GM12878 (cell line): Measurements from ENCODE around the gene VAV2. TPM values are rescaled to one million over a fixed set of nuclear protein-coding genes. Genes with fewer than 3 reads are reported as not detected.

Source experiments
- ATAC-seq: fragments of 200-7000 bp; cut with Tn5 transposase; 3 replicates; pipeline ENCODE4 v1.9.1; 2020; ENCODE audit warnings: mild to moderate bottlenecking, moderate library complexity
- BruUV-seq: library from RNA; stranded (reverse); fragments of 400-500 nt; replicated peaks from 2 replicates; lab custom pipeline; 2021; lab: Mats Ljungman, UMichigan
- CTCF ChIA-PET: fragments of 300-600 bp; sonication (Branson Sonifier 250); formaldehyde crosslinking; extraction: SDS; loops from one replicate; lab custom pipeline; 2021; ENCODE audit warnings: inconsistent platforms; lab: Yijun Ruan, JAX
- POLR2A ChIA-PET: fragments of 350-600 bp; formaldehyde crosslinking; extraction: SDS; loops from one replicate; lab custom pipeline; 2021; ENCODE audit warnings: inconsistent platforms; lab: Charles Lee
- RAD21 ChIA-PET: fragments of 300-600 bp; sonication (Branson Sonifier 250); formaldehyde crosslinking; loops from one replicate; lab custom pipeline; 2023; ENCODE audit warnings: antibody characterized with exemption; ENCODE audit not compliant: unreplicated experiment; lab: Charles Lee
- SMC1A ChIA-PET: fragments of 300-600 bp; sonication (Branson Sonifier 250); formaldehyde crosslinking; loops from one replicate; lab custom pipeline; 2023; ENCODE audit not compliant: unreplicated experiment, uncharacterized antibody; lab: Charles Lee
- DNase-seq: peaks from one replicate; pipeline ENCODE4 v3.0.0-alpha.2; 2011; ENCODE audit warnings: low read depth, low spot score
- FAIRE-seq: peaks from 3 replicates; lab custom pipeline; 2011; peaks lifted over from hg19 to GRCh38; lab: Jason Lieb, UNC
- H2AFZ ChIP-seq: 2 replicates; pipeline ENCODE4 v1.6.0; 2011; ENCODE audit warnings: low read depth, low read length, control low read depth; ENCODE audit not compliant: control insufficient read depth
- H3K27ac ChIP-seq: 2 replicates; pipeline ENCODE4 v1.5.1; 2011; ENCODE audit warnings: control low read depth; ENCODE audit not compliant: control insufficient read depth, insufficient read depth
- H3K27me3 ChIP-seq, 2 experiments: replicated peaks in 1 of 2; 2 replicates each; pipeline versions ENCODE4 v1.6.0 to v1.6.1; 2011; ENCODE audit warnings: low read length in 1 of 2; ENCODE audit not compliant: control insufficient read depth in 2 of 2, insufficient read depth in 2 of 2
- H3K36me3 ChIP-seq, 2 experiments: 2 replicates each; pipeline ENCODE4 v1.5.1; 2011; ENCODE audit warnings: low read length in 1 of 2; ENCODE audit not compliant: control insufficient read depth in 2 of 2, insufficient read depth in 2 of 2
- H3K4me1 ChIP-seq: 2 replicates; pipeline ENCODE4 v1.6.1; 2011; ENCODE audit warnings: mild to moderate bottlenecking, low read length, moderate library complexity, mixed read lengths; ENCODE audit not compliant: control insufficient read depth, insufficient read depth
- H3K4me2 ChIP-seq: 2 replicates; pipeline ENCODE4 v1.6.0; 2011; ENCODE audit warnings: control low read depth; ENCODE audit not compliant: control insufficient read depth, insufficient read depth
- H3K4me3 ChIP-seq: fragments of 200-600 bp; sonication (generic); 2 replicates; pipeline ENCODE4 v1.5.1; 2016
- H3K79me2 ChIP-seq: 2 replicates; pipeline ENCODE4 v1.6.0; 2011; ENCODE audit warnings: low read length; ENCODE audit not compliant: control insufficient read depth, insufficient read depth
- H3K9ac ChIP-seq: 2 replicates; pipeline ENCODE4 v1.8.0; 2011; ENCODE audit warnings: low read length, control low read depth, mixed read lengths; ENCODE audit not compliant: control insufficient read depth, insufficient read depth
- H3K9me3 ChIP-seq: replicated peaks from 3 replicates; pipeline ENCODE4 v1.5.1; 2011; ENCODE audit warnings: mild to moderate bottlenecking, low read length; ENCODE audit not compliant: control insufficient read depth, insufficient read depth
- H4K20me1 ChIP-seq: 2 replicates; pipeline ENCODE4 v1.6.0; 2011; ENCODE audit not compliant: control insufficient read depth, insufficient read depth
- ASH2L ChIP-seq: fragments of 300-600, 200-600 bp; sonication (generic); IDR thresholded peaks from 2 replicates; pipeline ENCODE4 v1.6.1; 2017; ENCODE audit warnings: low read depth, mild to moderate bottlenecking, borderline replicate concordance
- BHLHE40 ChIP-seq, 2 experiments: fragments of 450-650 bp in 1 of 2; IDR thresholded peaks; 2 replicates each; pipeline ENCODE4 v1.6.1; 2011 to 2017; ENCODE audit warnings: low read depth in 2 of 2, borderline replicate concordance in 1 of 2, improper control_type of control experiment in 1 of 2, low read length in 1 of 2, mild to moderate bottlenecking in 1 of 2
- CEBPB ChIP-seq, 2 experiments: fragments of 150-350 bp in 1 of 2; IDR thresholded peaks; 2 replicates each; pipeline ENCODE4 v1.6.1; 2012 to 2014; ENCODE audit warnings: low read depth in 2 of 2, low read length in 2 of 2, borderline replicate concordance in 1 of 2, inconsistent platforms in 1 of 2
- FOS ChIP-seq: IDR thresholded peaks from 3 replicates; pipeline ENCODE4 v1.6.1; 2011; ENCODE audit warnings: borderline replicate concordance; ENCODE audit not compliant: insufficient read length; ENCODE audit errors: extremely low read depth
- HDAC2 ChIP-seq: fragments of 200-600 bp; sonication (generic); IDR thresholded peaks from 2 replicates; pipeline ENCODE4 v1.6.1; 2017
- MEF2B ChIP-seq: fragments of 450-650 bp; IDR thresholded peaks from 2 replicates; pipeline ENCODE4 v1.6.1; 2018; ENCODE audit warnings: mild to moderate bottlenecking, moderate library complexity; ENCODE audit not compliant: partially characterized antibody, poor library complexity, severe bottlenecking
- NR2C1 ChIP-seq: fragments of 450-650 bp; IDR thresholded peaks from 2 replicates; pipeline ENCODE4 v1.6.1; 2017; ENCODE audit warnings: antibody characterized with exemption, mild to moderate bottlenecking, moderate library complexity
- NR2C2 ChIP-seq: IDR thresholded peaks from 2 replicates; pipeline ENCODE4 v1.6.1; 2011; ENCODE audit warnings: borderline replicate concordance, low read depth; ENCODE audit not compliant: control insufficient read depth, insufficient read length
- SMAD1 ChIP-seq: fragments of 450-650 bp; IDR thresholded peaks from 2 replicates; pipeline ENCODE4 v1.6.1; 2018; ENCODE audit warnings: mild to moderate bottlenecking, low read depth; ENCODE audit not compliant: partially characterized antibody
- SMAD5 ChIP-seq: IDR thresholded peaks from 2 replicates; pipeline ENCODE4 v1.6.1; 2016; ENCODE audit warnings: antibody characterized with exemption, low read depth
- SPI1 ChIP-seq: IDR thresholded peaks from 2 replicates; pipeline ENCODE4 v1.6.1; 2011; ENCODE audit warnings: low read depth, mild to moderate bottlenecking, low read length, moderate library complexity, borderline replicate concordance; ENCODE audit not compliant: insufficient read depth
- ZNF274 ChIP-seq: IDR thresholded peaks from one replicate; pipeline ENCODE4 v1.8.0; 2011; ENCODE audit not compliant: insufficient read length, insufficient read depth
- ZZZ3 ChIP-seq: IDR thresholded peaks from 2 replicates; pipeline ENCODE4 v1.6.1; 2011; ENCODE audit warnings: low read depth; ENCODE audit not compliant: control insufficient read depth, insufficient read length
- WGBS: methylation state at CpG from one replicate; pipeline ENCODE4 v1.1.6; 2016; ENCODE audit warnings: low lambda C conversion rate; ENCODE audit not compliant: insufficient replicate concordance, insufficient coverage; ENCODE audit errors: missing lambda C conversion rate; 5-methylcytosine and 5-hydroxymethylcytosine counted together
- in situ Hi-C: fragments of 300-500 bp; cut with MboI; formaldehyde crosslinking; loops from 9 replicates; pipeline ENCODE4 v1.14.3; 2018; ENCODE audit warnings: mixed read lengths
- intact Hi-C: fragments of 100-400 bp; cut with micrococcal nuclease; formaldehyde crosslinking; loops from one replicate; pipeline ENCODE4 v1.14.2; 2022; ENCODE audit not compliant: unreplicated experiment
- polyA plus RNA-seq, 11 experiments: library from polyadenylated mRNA; depleted of rRNA in 4 of 11; unstranded in 6 of 11; stranded (reverse) in 5 of 11; fragments of >200 nt; fragmentation: Nextera tagmentation in 4 of 11; fragmentation: Illumina TruSeq in 1 of 11; extraction: Ambion mirVana in 4 of 11; extraction: Trizol in 1 of 11; gene quantifications; 1 replicate in 1 of 11; 2 replicates in 10 of 11; pipeline versions ENCODE4 v1.2.1 to v1.2.3, GENCODE V29; 2011 to 2016; ENCODE audit warnings: inconsistent platforms in 2 of 11, missing spikeins in 2 of 11, low read depth in 1 of 11
- total RNA-seq, 4 experiments: library from RNA; depleted of rRNA in 3 of 4; stranded (reverse); fragments of >200 nt in 3 of 4; fragmentation: Illumina TruSeq in 1 of 4; extraction: Trizol in 1 of 4; gene quantifications; 2 replicates each; pipeline versions ENCODE4 v1.2.1 to v1.2.3, GENCODE V29; 2013 to 2021
- TF ChIP-seq, protein P1 (sequence below): IDR thresholded peaks from 2 replicates; pipeline ENCODE4 v1.6.1; 2012; ENCODE audit warnings: low read length, inconsistent platforms
- TF ChIP-seq, protein P2 (sequence below): fragments of 150-350 bp; IDR thresholded peaks from 2 replicates; pipeline ENCODE4 v1.6.1; 2014; ENCODE audit warnings: mild to moderate bottlenecking, low read depth, low read length

VAV2 gene
- total and polyA plus RNA-seq, 10 of the 15 experiments (the other 5 are each of a cell fraction or from before 2014, with no cell fraction given) = 0.13 to 43.9 (median 16.9) TPM

DNA sequence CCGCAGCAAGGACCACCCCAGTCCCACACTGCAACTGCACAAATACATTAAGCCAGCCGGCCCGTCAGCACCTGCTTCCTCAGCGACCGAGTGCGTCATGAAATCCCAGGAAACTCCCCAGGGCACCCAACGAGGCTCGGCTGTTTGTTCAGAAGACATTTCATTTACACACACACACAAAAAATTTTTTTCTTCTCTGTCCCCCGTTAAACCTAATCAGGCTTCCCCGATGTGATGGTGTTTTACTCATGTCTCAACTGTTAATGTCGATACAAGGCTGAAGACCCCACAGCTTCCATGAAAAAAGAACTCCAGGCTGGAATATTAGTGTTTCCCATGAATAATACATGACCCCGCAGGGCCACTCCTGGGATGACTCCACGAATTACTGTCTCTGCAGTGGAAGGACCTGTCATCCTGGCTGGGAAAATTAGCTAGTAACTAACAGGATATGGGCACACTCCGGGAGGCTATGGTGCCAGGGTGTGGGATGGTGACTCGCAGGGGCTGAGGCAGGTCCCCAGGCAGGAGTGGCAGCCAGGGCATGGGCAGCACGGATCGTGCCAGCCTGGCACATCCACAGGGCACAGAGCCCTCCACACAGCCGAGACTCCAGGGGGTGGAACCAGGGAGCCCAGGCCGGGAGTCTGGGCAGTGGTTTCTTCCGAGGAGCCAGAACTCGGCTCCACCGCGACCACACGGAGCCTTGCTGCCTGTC, 102.4 kb downstream of the VAV2 start:
- ChIA-PET POLR2A (interaction anchor here (0.6 kb wide), 1 partner anchor 104 kb away, joined by 5 read pairs; no protein-coding TSS in a partner anchor), SMC1A (interaction anchor here (1.2 kb wide), 1 partner anchor 10 kb away, joined by 3 read pairs; no protein-coding TSS in a partner anchor)
- no peak for FAIRE-seq

More for the DNA sequence above, 102.4 kb downstream of the VAV2 start:
- H3K9ac ChIP-seq = no peak overlapping the region
- in situ Hi-C loops = no loop called here
- no peak overlapping the region for H2AFZ ChIP-seq
- 95% methylated on average over 24 of the region's 24 CpGs for WGBS
- H3K36me3 ChIP-seq = peaks cover 0 to 17% of the 10 kb centered on the region in 2 experiments; a peak in 3 of 4 replicates
- no peak for ATAC-seq
- ChIA-PET RAD21 (no interaction called here), CTCF (interaction anchor here (0.7 kb wide), 1 partner anchor 445 kb away, joined by 3 read pairs; no protein-coding TSS in a partner anchor)
- H3K4me2 ChIP-seq = no peak overlapping the region
- H3K4me3 ChIP-seq = no peak overlapping the region
- no peak for TF ChIP-seq SPI1
- no peak for TF ChIP-seq ZZZ3
- TF ChIP-seq ASH2L = no peak
- no peak for TF ChIP-seq HDAC2
- no peak for TF ChIP-seq FOS
- TF ChIP-seq, protein P1, sequence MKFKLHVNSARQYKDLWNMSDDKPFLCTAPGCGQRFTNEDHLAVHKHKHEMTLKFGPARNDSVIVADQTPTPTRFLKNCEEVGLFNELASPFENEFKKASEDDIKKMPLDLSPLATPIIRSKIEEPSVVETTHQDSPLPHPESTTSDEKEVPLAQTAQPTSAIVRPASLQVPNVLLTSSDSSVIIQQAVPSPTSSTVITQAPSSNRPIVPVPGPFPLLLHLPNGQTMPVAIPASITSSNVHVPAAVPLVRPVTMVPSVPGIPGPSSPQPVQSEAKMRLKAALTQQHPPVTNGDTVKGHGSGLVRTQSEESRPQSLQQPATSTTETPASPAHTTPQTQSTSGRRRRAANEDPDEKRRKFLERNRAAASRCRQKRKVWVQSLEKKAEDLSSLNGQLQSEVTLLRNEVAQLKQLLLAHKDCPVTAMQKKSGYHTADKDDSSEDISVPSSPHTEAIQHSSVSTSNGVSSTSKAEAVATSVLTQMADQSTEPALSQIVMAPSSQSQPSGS = no peak
- no peak for TF ChIP-seq SMAD1
- no peak for TF ChIP-seq ZNF274
- TF ChIP-seq CEBPB (IDR thresholded peaks at IDR 0.05; ENCODE audit: borderline replicate concordance in 1 of 2, low read depth in 2 of 2, low read length in 2 of 2) = no peak
- TF ChIP-seq SMAD5 = no peak
- TF ChIP-seq BHLHE40 (IDR thresholded peaks at IDR 0.05; ENCODE audit: borderline replicate concordance in 1 of 2, low read depth in 2 of 2, low read length in 1 of 2) = no peak
- TF ChIP-seq, protein P2, sequence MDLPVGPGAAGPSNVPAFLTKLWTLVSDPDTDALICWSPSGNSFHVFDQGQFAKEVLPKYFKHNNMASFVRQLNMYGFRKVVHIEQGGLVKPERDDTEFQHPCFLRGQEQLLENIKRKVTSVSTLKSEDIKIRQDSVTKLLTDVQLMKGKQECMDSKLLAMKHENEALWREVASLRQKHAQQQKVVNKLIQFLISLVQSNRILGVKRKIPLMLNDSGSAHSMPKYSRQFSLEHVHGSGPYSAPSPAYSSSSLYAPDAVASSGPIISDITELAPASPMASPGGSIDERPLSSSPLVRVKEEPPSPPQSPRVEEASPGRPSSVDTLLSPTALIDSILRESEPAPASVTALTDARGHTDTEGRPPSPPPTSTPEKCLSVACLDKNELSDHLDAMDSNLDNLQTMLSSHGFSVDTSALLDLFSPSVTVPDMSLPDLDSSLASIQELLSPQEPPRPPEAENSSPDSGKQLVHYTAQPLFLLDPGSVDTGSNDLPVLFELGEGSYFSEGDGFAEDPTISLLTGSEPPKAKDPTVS = no peak
- no peak for TF ChIP-seq NR2C1
- no peak for TF ChIP-seq NR2C2
- TF ChIP-seq MEF2B = no peak
- TF ChIP-seq, all 136 proteins: peak for 0
- H3K4me1 ChIP-seq = no peaks in the 10 kb centered on the region
- intact Hi-C loops = no loop called here
- H3K79me2 ChIP-seq = peaks cover 11% of the 10 kb centered on the region
- DNase-seq = no peak
- no peaks in the 10 kb centered on the region for H3K27me3 ChIP-seq
- H3K27ac ChIP-seq = no peak overlapping the region
- H4K20me1 ChIP-seq = no peaks in the 10 kb centered on the region
- H3K9me3 ChIP-seq = no peaks in the 10 kb centered on the region
- no TSS peak for BruUV-seq
